Pancreas (tissue), 10 donors: ENCODE results near the gene SORCS2. TPM values are rescaled to one million over a fixed set of nuclear protein-coding genes. Genes with fewer than 3 reads are reported as not detected.

Experiments used
- ATAC-seq, 4 donors: fragments of 200-7000 bp; cut with Tn5 transposase; one replicate each; pipeline versions ENCODE4 v1.8.0 to v1.9.1; 2020; ENCODE audit warnings: mild to moderate bottlenecking in 4 of 4, moderate library complexity in 4 of 4
- DNase-seq, 6 donors: peaks; one replicate each; pipeline ENCODE4 v3.0.0-alpha.2; 2020
- FAIRE-seq: peaks from 2 replicates; lab custom pipeline; 2012; peaks lifted over from hg19 to GRCh38; lab: Jason Lieb, UNC
- H3K27ac ChIP-seq, 4 donors: fragments of 200-600 bp; sonication (generic); 1 replicate in 3 of 4; 2 replicates in 1 of 4; pipeline versions ENCODE4 v1.5.0 to v1.8.0; 2020
- H3K27me3 ChIP-seq, 4 donors: fragments of 200-600 bp; one replicate each; pipeline ENCODE4 v1.8.0; 2021
- H3K36me3 ChIP-seq, 3 donors: fragments of 200-600 bp; sonication (generic) in 1 of 3; one replicate each; pipeline versions ENCODE4 v1.5.0 to v1.8.0; 2020 to 2021
- H3K4me1 ChIP-seq, 3 donors: fragments of 200-600 bp; one replicate each; pipeline ENCODE4 v1.8.0; 2021
- H3K4me3 ChIP-seq, 4 donors: fragments of 200-600 bp; sonication (generic) in 2 of 4; one replicate each; pipeline versions ENCODE4 v1.5.0 to v1.8.0; 2020 to 2021
- H3K9me3 ChIP-seq, 4 donors: fragments of 200-600 bp; one replicate each; pipeline ENCODE4 v1.8.0; 2021
- WGBS, 2 donors: extraction: QIAGEN DNeasy Blood & Tissue Kit; methylation state at CpG; one replicate each; pipeline ENCODE4 v1.1.7; 2013; 5-methylcytosine and 5-hydroxymethylcytosine counted together
- intact Hi-C, 3 donors: fragments of 100-400 bp; cut with DNase I; formaldehyde crosslinking; loops; one replicate each; pipeline versions ENCODE4 v1.11.1 to v1.14.2; 2022
- polyA plus RNA-seq, 2 donors: library from polyadenylated mRNA; stranded (reverse); fragments of 200-250 nt; gene quantifications; one replicate each; pipeline ENCODE4 v1.2.3, GENCODE V29; 2013
- total RNA-seq, 6 donors: library from RNA; stranded (reverse); fragmentation: NEBNext Ultra II Directional in 4 of 6; extraction: Animal tissue kit (Norgen Biotek cat#: 25700) in 4 of 6; gene quantifications; one replicate each; pipeline versions ENCODE4 v1.2.1 to v1.2.4, GENCODE V29; 2021 to 2023
- TF ChIP-seq, protein P1 (sequence below), 4 donors: fragments of 200-600 bp; sonication (generic) in 3 of 4; IDR thresholded peaks; one replicate each; pipeline versions ENCODE4 v1.5.0 to v1.8.0; 2021; ENCODE audit warnings: antibody characterized with exemption in 4 of 4
- donor health status: healthy with polysubstance abuse.
- donor health status: DM: no; HTN: no; CAD: no; lungs with moderate emphysema.
- donor health status: DM: no; HTN: no; CAD: no.
- donor health status: control.
- donor health status: control.
- donor health status: Bipolar disorder and iron deficiency.
- donor health status: DM: yes; HTN: yes; CAD: no.
- donor health status: DM: no; HTN: no; CAD: no.
- donor health status: DM: no; HTN: no; CAD: no.
- donor health status: DM: yes; HTN: yes; CAD: no.

Gene SORCS2
- total and polyA plus RNA-seq, 8 donors: 0.14 to 1.7 (median 0.42) TPM

DNA sequence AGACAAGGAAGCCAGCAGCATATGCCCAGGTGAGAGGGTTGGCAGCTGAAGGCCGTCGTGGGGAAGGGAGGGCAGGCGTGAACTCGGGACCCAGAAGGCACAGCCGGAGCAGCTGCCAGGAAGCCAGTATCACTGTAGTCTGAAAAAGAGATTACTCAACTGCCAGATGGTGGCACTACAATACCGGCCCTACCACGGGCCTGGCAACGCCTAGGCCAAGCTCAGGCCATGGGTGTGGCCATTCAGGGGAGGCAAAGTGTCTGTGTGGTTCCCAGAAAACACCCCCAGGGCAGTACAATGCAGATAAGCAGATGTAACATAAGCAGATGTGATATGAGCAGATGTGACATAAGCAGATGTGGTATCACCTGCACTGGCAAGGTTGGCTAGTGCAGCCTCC lies 511.4 kb downstream of the SORCS2 start:
- Histone ChIP-seq H3K27ac (no peak overlapping the region), H3K36me3 (no peaks in the 10 kb centered on the region), H3K4me1 (no peaks in the 10 kb centered on the region), H3K27me3 (no peaks in the 10 kb centered on the region), H3K4me3 (no peak overlapping the region), H3K9me3 (no peaks in the 10 kb centered on the region)
- ATAC-seq (no peak), FAIRE-seq (no peak), DNase-seq (no peak)
- TF ChIP-seq, protein P1, sequence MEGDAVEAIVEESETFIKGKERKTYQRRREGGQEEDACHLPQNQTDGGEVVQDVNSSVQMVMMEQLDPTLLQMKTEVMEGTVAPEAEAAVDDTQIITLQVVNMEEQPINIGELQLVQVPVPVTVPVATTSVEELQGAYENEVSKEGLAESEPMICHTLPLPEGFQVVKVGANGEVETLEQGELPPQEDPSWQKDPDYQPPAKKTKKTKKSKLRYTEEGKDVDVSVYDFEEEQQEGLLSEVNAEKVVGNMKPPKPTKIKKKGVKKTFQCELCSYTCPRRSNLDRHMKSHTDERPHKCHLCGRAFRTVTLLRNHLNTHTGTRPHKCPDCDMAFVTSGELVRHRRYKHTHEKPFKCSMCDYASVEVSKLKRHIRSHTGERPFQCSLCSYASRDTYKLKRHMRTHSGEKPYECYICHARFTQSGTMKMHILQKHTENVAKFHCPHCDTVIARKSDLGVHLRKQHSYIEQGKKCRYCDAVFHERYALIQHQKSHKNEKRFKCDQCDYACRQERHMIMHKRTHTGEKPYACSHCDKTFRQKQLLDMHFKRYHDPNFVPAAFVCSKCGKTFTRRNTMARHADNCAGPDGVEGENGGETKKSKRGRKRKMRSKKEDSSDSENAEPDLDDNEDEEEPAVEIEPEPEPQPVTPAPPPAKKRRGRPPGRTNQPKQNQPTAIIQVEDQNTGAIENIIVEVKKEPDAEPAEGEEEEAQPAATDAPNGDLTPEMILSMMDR (IDR thresholded peaks at IDR 0.05): no peak
- intact Hi-C loops: no loop called here
- 64 to 72% methylated on average over 8 of the region's 8 CpGs for WGBS, 2 donors

DNA sequence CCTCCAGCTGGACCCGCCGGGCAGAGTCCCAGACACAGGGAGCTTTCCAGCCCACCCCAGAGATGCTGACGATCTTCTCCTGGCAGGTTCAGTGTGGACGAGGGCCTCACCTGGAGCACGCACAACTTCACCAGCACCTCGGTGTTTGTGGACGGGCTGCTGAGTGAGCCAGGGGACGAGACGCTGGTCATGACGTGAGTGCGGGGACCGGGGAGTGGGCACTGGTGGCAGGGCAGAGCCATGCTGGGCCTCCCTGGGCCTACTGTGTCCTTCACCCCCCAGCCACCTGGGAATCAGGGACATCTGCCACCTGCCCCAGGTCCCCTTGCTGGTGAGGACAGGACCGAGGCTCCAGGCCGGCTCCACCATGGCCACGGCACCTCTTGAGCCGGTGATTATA lies 511.8 kb downstream of the SORCS2 start:
- FAIRE-seq (no peak), ATAC-seq (no peak), DNase-seq (peak in 1 of 6 donors; percentile 60)
- H3K4me3 ChIP-seq: no peak overlapping the region
- no peaks in the 10 kb centered on the region for H3K27me3 ChIP-seq
- TF ChIP-seq, protein P1 (IDR thresholded peaks at IDR 0.05): no peak
- no peaks in the 10 kb centered on the region for H3K9me3 ChIP-seq
- WGBS, 2 donors: 81 to 86% methylated on average over 16 of the region's 16 CpGs
- H3K36me3 ChIP-seq: no peaks in the 10 kb centered on the region
- H3K27ac ChIP-seq: no peak overlapping the region
- intact Hi-C loops: no loop called here
- no peaks in the 10 kb centered on the region for H3K4me1 ChIP-seq

DNA sequence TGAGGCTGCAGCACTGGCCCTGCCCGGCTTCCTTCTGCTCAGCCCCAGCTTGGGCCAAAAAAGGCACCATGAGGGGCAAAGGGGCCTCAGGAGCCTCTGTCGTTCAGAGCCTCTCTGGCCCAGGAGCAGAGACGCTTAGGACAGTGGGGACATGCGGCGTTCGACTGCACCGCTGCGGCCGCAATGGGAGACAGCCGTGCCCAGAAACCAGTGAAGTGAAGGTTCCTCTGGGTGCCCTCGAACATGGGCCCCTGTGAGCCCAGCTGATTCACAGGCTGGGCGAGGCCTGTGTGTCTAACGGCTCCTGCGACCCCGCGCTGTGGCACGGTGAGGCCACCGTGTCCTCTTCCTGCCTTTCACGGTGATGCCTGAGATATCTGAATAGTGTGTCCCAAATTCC lies 512.3 kb downstream of the SORCS2 start:
- intact Hi-C loops: no loop called here
- Histone ChIP-seq H3K27ac (no peak overlapping the region), H3K27me3 (no peaks in the 10 kb centered on the region), H3K36me3 (no peaks in the 10 kb centered on the region), H3K4me3 (no peak overlapping the region), H3K4me1 (no peaks in the 10 kb centered on the region), H3K9me3 (no peaks in the 10 kb centered on the region)
- TF ChIP-seq, protein P1 (IDR thresholded peaks at IDR 0.05): no peak
- no peak for FAIRE-seq
- WGBS, 2 donors: 81 to 89% methylated on average over 19 of the region's 19 CpGs
- DNase-seq: peak in 1 of 6 donors; percentile 32
- ATAC-seq: no peak

DNA sequence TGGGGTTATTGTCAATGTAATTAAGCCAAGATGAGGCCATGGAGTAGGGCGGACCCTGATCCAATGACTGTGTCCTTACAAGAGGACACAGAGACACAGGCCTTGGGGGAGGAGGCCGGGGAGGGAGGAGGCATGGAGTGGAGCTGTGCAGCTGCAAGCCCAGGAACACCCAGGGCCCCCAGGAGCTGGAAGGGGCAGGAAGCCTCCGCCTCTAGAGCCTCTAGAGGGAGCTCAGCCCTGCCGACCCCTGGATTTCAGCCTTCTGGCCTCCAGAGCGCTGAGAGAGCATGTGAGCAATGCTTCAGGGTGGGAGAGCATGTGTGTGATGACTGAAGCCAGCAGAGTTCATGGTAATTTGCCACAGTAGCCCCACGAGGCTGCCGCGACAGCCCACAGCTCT lies 512.7 kb downstream of the SORCS2 start:
- ATAC-seq (peak in 1 of 4 donors; percentile 37), FAIRE-seq (no peak), DNase-seq (peak in 2 of 6 donors; percentile 7 to 55)
- TF ChIP-seq, protein P1 (IDR thresholded peaks at IDR 0.05): no peak
- Histone ChIP-seq H3K4me3 (no peak overlapping the region), H3K27me3 (no peaks in the 10 kb centered on the region), H3K27ac (no peak overlapping the region), H3K36me3 (no peaks in the 10 kb centered on the region), H3K4me1 (no peaks in the 10 kb centered on the region), H3K9me3 (no peaks in the 10 kb centered on the region)
- intact Hi-C loops: no loop called here
- WGBS, 2 donors: 68 to 72% methylated on average over 8 of the region's 8 CpGs

DNA sequence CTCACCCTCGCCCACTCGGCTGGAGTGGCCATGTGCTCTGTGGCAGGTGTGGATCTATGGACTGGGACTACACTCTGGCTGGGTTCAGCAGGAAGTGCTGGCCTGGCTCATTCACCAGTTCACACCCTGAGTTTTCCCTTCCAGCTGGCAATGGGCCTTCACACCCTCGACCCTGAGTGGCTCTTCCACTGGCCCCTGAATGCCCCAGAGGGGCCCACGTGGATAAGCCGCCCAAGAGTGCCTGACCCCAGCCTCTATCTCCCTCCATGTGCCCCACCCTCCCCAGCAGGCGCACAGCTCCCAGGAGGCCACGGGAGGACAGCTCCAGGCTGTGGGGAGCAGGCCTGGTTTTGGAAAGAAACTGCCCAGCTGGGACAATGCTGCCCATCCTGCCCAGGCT lies 513.3 kb downstream of the SORCS2 start:
- intact Hi-C loops: no loop called here
- TF ChIP-seq, protein P1 (IDR thresholded peaks at IDR 0.05): no peak
- H3K4me3 ChIP-seq: no peak overlapping the region
- no peaks in the 10 kb centered on the region for H3K36me3 ChIP-seq
- FAIRE-seq (no peak), DNase-seq (peak in 1 of 6 donors; percentile 33), ATAC-seq (no peak)
- WGBS, 2 donors: 55 to 63% methylated on average over 7 of the region's 7 CpGs
- H3K9me3 ChIP-seq: no peaks in the 10 kb centered on the region
- no peaks in the 10 kb centered on the region for H3K27me3 ChIP-seq
- H3K27ac ChIP-seq: no peak overlapping the region
- H3K4me1 ChIP-seq: no peaks in the 10 kb centered on the region
